AG04449 (cell line): ENCODE measurements around the gene NOP56.

Source experiments
- CTCF ChIA-PET: fragments of 350-600 bp; formaldehyde crosslinking; extraction: SDS; loops from one replicate; lab custom pipeline; 2021; ENCODE audit warnings: antibody characterized with exemption; lab: Yijun Ruan, JAX
- POLR2A ChIA-PET: fragments of 400-600, 350-600 bp; formaldehyde crosslinking; extraction: SDS; loops from one replicate; lab custom pipeline; 2020; ENCODE audit warnings: antibody characterized with exemption, inconsistent platforms; lab: Yijun Ruan, JAX
- DNase-seq: peaks from one replicate; pipeline ENCODE4 v3.0.0-alpha.2; 2010; ENCODE audit warnings: low read depth, low spot score
- H3K4me3 ChIP-seq: 2 replicates; pipeline ENCODE4 v1.5.1; 2011; ENCODE audit warnings: low read depth, mild to moderate bottlenecking, control low read depth, low read length
- CTCF ChIP-seq: IDR thresholded peaks from one replicate; pipeline ENCODE4 v1.5.1; 2011; ENCODE audit warnings: mild to moderate bottlenecking, moderate library complexity, low read length, control low read depth, inconsistent platforms; ENCODE audit not compliant: insufficient read depth; ENCODE audit errors: missing control alignments

NOP56 gene

GRCh38 chr20:2610326-2610725 lies 42.1 kb upstream of the NOP56 start:
- no peak overlapping the region for H3K4me3 ChIP-seq
- no peak for TF ChIP-seq CTCF
- ChIA-PET CTCF (no interaction called here), POLR2A (no interaction called here)
- DNase-seq, result no peak

GRCh38 chr20:2610941-2611720 lies 41.3 kb upstream of the NOP56 start:
- ChIA-PET CTCF (no interaction called here), POLR2A (no interaction called here)
- DNase-seq, result no peak
- TF ChIP-seq CTCF, result no peak
- H3K4me3 ChIP-seq, result no peak overlapping the region

DNA sequence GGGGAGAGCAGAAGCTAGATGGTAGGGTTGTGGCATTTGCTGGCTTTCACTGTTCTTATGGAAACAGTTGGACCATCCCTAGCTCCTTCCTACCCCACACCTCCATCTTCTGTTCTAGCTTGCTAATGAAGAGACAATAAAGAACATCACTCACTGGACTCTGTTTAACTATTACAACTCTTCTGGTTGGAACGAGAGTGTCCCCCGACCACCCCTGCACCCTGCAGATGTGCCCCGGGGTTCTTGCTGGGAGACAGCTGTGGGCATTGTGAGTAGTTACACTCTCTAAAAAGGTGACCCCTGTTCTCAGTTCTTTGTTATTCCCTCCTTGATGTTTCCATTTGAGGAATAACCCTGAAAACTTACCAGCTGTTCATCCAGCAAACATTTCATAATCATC lies 40.4 kb upstream of the NOP56 start:
- ChIA-PET POLR2A (interaction anchor here (0.6 kb wide), 1 partner anchor 35 kb away, joined by 3 read pairs; no protein-coding TSS in a partner anchor), CTCF (interaction anchor here (1.3 kb wide), 1 partner anchor 111 kb away, joined by 4 read pairs; no protein-coding TSS in a partner anchor)
- TF ChIP-seq CTCF, result no peak
- no peak for DNase-seq
- no peak overlapping the region for H3K4me3 ChIP-seq

DNA sequence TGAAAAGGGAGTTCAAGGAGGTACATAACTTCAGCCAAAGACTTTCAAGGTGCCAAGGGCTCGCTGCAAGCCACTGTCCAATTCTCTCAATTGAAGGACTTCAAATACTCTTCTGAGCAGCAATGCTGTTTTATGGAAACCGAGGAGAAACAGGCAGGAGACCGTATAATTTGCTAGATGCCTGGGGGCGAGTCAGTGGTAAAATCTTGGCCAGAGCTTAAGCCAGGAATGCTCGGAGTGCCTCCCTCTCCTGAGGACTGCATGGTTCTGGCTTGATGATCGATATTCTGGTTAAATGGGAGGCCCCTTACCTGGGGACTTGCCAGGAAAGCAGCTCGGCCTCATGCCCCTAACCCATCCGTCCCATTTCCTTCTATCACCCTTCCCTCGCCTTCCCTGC lies 35.8 kb upstream of the NOP56 start:
- DNase-seq, result no peak
- POLR2A ChIA-PET, result no interaction called here
- no peak for TF ChIP-seq CTCF
- no peak overlapping the region for H3K4me3 ChIP-seq
- CTCF ChIA-PET, result no interaction called here

DNA sequence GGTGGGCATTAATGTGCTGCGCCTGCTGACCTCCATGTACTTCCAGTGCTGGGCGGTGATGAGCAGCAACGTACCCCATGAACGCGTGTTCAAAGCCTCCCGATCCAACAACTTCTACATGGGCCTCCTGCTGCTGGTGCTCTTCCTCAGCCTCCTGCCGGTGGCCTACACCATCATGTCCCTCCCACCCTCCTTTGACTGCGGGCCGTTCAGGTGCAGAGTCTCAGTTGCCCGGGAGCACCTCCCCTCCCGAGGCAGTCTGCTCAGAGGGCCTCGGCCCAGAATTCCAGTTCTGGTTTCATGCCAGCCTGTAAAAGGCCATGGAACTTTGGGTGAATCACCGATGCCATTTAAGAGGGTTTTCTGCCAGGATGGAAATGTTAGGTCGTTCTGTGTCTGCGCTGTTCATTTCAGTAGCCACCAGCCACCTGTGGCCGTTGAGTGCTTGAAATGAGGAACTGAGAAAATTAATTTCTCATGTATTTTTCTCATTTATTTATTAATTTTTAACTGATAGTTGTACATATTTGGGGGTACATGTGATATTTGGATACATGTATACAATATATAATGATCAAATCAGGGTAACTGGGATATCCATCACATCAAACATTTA lies 35.2 kb upstream of the NOP56 start:
- H3K4me3 ChIP-seq, result no peak overlapping the region
- CTCF ChIA-PET, result no interaction called here
- no peak for DNase-seq

More for the DNA sequence above, 35.2 kb upstream of the NOP56 start:
- POLR2A ChIA-PET, result no interaction called here
- no peak for TF ChIP-seq CTCF
